Heart left ventricle (tissue), 13 donors: Measurements from ENCODE around the gene NUMB.

Source experiments
- CTCF ChIP-seq, 12 donors: fragments of 200-600 bp; sonication (generic) in 4 of 12; IDR thresholded peaks; one replicate each; pipeline versions ENCODE4 v1.5.0 to v1.8.0; 2018 to 2022; ENCODE audit warnings: antibody characterized with exemption in 12 of 12, mild to moderate bottlenecking in 5 of 12
- POLR2A ChIP-seq, 2 donors: fragments of 450-650 bp; IDR thresholded peaks; one replicate each; pipeline ENCODE4 v1.6.1; 2017; ENCODE audit warnings: antibody characterized with exemption in 2 of 2, mild to moderate bottlenecking in 2 of 2, moderate library complexity in 2 of 2
- donor health status: ischemic (EF 13 %, LVEDD 7.1; RV severe dilation, severe dysfunction).
- donor health status: DM: no; HTN: yes; CAD: no.
- donor health status: DM: no; HTN: no; CAD: no.
- donor health status: ischemic (EF 25% LVEDD 6.9; RV normal size, moderate dysfunction).
- donor health status: ischemic (EF 25% LVEDD 5.7; RV mildly dilated, moderate dysfunction).
- donor health status: ischemic (EF 35%, LVEDD 5.7; RV mildly dilated, moderate dysfunction).
- donor health status: nonischemic (EF 11% LVEDD 7.7; RV severe dilation, severe dysfunction).
- donor health status: DM: yes; HTN: yes; CAD: no.
- donor health status: PGD.
- donor health status: ischemic (EF 29% LVEDD 5.4; RV normal size, mild dysfunction).
- donor health status: nonischemic (EF 23%, LVEDD 6.1; RV moderate dilation, normal function).

- TF ChIP-seq POLR2A (IDR thresholded peaks at IDR 0.05) = no peak
- TF ChIP-seq CTCF (IDR thresholded peaks at IDR 0.05) = no peak
These were observed 145.7 kb downstream of the NUMB start for GRCh38 chr14:73312687-73313086.
